ENCODE data around the gene ZDHHC14.

- TF ChIP-seq CTCF (IDR thresholded peaks at IDR 0.05) (no peak), POLR2A (IDR thresholded peaks at IDR 0.05) (no peak), EP300 (IDR thresholded peaks at IDR 0.05) (no peak)
Measured at GRCh38 chr6:157599191-157599590, 218.2 kb downstream of the ZDHHC14 start.

All from ovary (tissue), 3 donors.